GM19193 (cell line): ENCODE measurements around the gene C6orf120.

Source experiments
- POLR2A ChIP-seq: IDR thresholded peaks from 4 replicates; pipeline ENCODE4 v1.6.1; 2011; ENCODE audit not compliant: insufficient read depth, insufficient read length; ENCODE audit errors: extremely low read depth

The C6orf120 gene

DNA sequence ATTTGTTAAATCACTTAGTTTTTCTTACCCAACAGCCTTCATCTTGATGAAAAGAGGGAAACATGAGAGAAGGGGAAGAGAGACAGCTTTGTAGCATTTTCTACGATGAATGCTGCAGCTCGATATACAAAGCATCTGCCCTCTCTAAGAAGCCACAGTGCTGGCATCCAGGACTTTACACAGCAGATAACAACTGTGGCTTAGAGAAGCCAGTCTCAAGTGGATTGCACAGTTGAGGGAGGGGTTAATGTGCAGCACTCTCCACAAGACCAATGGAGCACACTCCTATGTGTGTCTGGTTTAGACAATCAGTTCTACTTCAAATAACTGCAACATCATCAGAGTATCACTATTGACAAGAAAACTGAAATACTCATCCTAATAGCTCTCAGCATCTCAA lies 5.8 kb downstream of the C6orf120 start:
- TF ChIP-seq POLR2A: no peak

DNA sequence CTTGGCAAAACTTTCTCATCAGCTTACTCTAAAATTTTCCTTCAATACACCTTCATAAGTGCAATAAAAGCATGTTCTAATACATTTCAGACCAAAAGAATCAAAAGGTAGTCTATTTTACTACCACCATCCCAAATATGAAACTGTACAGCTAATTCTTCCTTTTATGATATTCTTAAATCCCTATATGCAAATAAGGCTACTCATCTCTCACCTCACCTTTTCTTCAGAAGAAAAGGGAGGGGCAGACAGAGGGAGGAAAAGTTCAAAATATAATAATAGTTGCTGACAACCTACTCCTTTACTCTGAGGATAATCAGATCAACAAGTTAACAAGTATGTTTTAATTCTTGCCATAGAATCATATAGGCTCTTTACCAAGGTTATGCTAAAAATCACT lies 7.4 kb downstream of the C6orf120 start:
- no peak for TF ChIP-seq POLR2A

DNA sequence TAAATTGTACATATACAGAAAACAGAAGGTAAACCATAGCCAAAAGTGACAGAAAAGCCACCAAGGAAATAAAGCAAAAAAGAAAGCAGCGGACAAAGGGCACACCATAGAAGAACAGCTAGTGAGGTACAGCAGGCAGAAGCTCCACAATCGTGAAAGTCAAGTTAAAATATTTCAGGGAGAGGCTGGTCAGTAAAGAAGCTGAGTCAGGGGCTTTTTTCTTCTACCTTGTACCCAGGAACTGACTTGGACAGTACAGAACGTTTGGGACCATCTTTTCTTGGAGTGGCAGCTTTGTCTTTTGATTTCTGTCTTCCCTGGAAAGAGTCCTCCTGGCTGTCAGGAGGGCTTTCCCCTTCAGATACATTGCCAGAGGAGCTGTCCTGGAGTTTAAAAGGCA lies 8.1 kb downstream of the C6orf120 start:
- no peak for TF ChIP-seq POLR2A

DNA sequence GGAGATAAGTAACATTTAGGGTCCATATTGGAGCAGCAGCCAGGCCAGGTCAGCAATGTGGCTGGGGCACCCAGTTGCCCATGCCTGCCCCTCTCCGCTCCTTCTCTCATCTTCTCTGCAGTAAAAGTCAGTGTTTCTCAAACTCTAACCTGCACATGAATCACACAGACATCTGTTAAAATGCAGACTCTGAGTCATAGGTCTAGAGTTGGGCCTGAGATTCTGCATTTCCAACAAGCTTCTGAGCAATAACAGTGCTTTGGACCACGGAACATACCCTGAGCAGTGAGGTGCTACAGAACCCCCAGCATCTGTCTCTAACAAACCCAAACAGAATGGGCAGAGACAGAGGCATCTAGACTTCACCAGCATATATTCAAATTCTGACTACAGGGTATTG lies 12.3 kb downstream of the C6orf120 start:
- no peak for TF ChIP-seq POLR2A

DNA sequence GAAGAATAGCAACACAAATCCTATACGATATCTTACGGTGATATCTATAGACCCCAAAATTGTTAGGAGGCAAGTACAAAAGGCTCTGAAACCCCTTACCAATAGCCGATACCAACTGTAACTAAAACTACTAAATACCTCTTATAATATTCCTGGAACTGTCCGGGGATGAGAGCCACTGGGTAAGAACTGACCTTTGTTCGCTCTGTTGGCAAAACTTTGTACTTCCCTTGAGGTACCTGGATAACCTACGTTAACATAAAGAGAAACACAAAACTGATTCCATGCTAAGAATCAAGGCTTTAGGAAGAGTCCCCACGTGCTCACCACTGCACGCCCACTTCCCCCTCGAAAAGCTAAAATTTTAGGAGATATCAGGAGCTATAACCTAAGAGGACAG lies 12.7 kb downstream of the C6orf120 start:
- no peak for TF ChIP-seq POLR2A

DNA sequence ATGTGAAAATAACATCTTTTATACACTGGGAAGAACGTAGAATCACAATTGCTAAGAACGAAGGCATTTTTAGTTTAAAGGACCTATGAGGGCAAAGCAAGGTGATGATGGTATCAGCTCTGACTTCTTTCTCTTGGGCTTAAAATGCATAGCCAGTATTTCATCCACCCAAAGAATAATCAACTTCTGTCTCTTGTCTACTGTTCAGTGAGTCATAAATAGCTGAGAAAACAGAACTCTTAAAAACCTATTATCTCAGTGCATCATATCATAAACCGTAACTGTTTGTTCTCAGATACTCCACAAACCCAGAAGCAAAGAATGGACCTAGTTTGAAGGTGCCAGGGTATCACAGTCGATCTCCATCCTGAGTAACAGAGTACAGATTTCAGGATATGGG lies 17.2 kb downstream of the C6orf120 start:
- TF ChIP-seq POLR2A: no peak

DNA sequence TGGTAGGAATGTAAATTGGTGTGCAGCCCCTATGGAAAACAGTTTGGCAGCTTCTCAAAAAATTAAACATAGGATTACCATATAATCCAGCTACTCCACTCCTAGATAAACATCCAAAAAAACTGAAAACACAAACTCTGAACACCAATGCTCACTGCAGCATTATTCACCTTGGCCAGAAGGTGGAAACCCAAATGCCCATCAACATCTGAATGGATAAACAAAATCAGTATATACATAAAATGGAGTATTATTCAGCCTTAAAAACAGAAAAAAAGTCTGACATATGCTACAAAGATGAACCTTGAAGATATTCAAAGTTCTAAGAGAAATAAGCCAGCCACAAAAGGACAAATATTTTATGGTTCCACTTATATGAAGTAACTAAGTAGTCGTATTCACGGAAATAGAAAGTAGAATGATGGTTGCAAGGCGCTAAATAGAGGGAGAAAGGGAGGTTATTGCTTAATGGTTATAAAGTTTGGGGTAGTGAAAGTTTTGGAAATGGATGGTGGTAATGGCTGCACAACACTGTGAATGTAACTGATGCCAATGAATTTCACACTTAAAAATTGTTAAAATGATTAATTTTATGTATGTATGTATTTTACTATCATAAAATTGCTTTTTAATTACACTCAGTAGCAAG lies 18.4 kb downstream of the C6orf120 start:
- TF ChIP-seq POLR2A: no peak

DNA sequence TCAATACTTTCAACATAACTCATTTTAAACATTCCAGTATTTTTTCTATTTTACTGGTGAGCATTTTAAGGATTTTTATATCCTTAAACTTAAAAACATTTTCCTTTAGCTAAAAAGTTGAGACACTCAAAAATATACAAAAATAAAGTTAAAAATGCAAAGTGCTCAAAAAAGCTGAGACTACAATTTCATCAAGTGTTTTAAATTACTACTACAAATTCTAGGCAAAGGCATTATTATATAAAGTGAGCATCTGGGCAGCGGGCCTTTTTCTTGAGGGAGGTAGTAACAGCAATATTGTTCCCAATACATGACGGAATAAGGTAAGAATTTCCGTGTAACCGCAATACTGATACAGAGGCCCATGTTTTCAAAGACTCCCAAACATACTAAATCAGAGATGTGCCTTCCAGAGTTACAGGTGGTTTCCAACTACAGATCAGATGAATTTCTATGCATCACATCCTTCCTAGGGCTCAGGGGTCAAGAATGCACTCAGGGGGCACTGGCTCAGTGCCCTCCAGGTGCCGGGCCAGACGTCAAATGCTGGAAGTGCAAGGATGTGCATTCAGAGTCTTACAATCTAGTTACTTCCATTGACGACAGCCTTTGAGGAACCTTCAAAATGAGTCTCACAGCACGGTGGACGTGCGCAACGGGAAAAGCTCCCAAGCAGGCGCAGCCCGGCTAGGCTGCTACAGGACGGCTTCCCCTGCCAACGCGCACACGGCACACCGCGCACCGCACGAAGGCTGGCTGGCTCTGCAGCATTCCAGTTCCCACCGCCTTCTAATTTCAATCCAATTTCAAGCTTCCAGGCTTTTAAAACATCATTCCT lies 20.7 kb downstream of the C6orf120 start:
- no peak for TF ChIP-seq POLR2A

DNA sequence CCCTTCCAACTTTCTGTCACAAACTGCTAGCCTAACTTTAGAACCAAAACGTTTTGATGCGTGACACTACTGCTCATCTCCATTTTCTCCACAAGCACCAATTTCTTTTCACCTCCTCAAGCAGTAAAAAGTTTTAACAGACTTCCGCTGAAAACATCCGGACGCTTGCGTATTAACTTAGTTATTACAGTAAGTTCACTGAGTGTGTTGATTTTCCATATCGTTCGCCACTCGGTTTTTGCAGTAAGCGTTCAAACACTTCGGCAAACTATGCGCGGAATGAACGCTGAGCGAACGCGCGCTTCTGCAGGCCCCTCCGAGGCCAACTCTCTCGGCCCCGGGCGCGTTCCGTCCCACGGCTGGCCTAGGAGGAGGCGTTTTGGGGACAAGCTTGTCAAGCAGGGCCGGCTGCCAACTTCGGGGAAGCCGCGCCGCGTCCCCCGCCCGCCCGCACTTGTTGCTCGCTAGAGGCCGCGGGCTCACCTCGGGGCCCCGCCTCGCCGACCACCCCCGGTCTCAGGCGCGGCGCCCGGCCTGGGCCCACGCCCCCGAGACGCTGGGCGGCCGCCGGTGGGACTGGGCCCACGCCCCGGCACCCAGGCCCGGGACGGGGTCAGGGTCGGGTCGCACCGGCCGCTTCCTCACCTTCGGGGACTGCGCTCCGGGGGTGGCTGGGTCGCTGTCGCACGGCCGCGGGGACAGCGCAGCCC lies 21.4 kb downstream of the C6orf120 start:
- TF ChIP-seq POLR2A: no peak

DNA sequence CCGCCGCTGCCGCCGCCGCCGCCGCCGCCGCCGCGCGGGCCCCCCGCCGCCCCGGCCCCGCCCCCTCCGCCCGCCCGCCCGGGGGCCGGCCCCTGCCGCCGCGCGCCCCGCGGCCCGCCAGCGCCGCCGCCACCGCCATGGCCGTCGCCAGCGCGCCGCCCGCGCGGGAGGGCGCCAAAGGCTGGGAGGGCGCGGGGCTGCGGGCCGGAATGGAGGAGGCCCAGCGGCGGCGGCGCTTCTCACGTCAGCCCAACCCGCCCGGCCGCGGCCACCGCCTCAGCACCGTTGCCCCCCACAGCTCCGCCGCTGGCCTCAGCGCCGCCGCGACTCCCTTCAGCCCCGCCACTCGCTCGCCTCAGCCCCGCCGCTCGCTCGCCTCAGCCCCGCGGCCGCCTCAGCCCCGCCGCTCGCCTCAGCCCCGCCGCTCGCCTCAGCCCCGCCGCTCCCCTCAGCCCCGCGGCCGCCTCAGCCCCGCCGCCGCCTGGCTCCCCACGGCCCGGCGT lies 22.1 kb downstream of the C6orf120 start:
- TF ChIP-seq POLR2A: peak; percentile 14

DNA sequence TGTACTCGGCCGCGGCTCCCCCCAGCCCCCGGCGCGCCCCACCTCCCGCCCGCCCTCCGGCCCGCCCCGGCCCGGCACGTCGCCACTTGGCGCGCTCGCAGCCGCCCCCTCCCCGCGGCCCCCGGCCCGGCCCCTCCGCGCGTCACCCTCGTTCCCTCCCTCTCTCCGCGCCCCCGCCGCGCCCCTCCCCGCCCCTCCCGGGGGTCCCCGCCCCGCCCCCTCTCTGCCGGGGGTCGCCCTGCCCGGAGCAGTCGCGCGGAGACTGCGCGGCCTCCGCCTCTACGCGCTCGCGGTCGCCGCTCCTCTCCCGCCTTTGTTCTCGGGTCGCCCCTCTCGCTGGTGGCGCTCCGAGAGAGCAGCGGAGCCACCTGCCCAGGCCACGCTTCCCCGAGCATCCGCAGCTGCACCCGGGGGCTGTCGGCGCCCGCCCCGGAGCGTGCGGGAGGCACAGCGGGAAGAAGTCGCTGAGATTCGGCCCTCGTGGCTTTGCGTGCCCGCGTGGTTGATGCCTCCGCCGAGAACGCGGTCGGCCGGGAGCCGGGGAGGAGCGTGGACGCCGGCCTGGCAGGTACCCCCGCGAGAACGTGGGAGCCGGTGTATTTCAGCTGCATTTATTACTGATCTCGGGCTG lies 22.7 kb downstream of the C6orf120 start, which contains the start of gene PHF10:
TSS of gene PHF10 (minus strand) at position 7 of the 631 bp plus-strand sequence. CDS start 569 bp downstream, outside the sequence.
- TF ChIP-seq POLR2A: peak; percentile 39

DNA sequence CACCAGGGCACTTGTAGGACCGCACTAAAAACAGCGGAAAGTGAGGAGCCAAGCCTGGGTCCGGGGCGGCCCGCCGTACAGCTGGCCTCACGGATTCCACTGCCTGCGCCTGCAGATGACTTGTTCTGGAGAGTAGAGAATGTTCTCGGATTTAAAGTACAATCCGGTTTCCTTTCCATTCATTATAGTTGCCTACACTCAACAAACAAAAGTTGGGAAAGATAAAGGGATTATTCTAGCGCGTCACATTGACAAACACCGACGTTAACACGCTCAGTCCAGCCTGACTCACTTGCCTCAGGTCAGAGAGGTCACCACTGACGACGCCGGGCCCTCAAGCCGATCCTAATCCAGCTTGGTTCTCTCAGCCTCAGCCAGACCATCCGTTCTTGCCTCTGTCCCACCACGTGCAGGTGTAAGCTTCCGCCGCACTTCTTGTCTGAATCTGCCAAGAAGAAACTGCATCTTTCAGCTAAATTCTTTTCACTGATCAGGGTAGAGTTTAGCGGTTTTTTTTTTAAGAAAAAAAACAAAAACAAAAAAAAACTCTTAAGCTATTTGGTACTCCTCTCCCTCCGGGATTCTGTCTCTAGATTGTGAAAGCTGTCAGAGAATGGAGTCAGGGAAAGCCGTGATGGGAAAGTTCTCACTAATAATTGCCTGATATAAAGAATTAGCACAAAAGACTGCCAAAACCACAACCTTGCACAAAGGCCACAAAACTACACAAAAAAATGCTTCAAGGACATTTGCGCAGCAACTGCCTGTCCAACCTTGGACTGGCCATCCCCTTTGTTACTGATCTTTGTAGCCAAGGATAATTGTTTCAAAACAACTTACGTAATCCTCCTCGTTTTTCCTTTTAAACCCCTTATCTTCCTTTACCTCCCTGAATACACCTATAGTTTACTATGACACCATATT lies 23.5 kb downstream of the C6orf120 start:
- no peak for TF ChIP-seq POLR2A

DNA sequence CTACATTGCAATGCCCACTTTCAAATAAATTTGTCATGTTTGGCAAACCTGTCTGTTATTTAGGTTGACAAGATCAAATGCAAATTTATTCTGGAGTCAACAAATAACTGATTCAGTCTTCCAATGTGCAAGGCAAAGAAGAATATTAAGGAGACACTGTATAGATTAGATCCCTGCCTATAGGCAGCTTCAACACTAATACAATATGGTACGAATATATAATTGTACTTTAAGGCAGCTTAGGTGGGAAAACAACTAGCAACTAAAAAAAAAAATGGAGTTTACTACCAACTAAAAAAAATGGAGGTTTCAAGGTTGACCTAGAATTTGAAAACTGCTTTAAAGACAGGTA lies 24.1 kb downstream of the C6orf120 start:
- TF ChIP-seq POLR2A: no peak

DNA sequence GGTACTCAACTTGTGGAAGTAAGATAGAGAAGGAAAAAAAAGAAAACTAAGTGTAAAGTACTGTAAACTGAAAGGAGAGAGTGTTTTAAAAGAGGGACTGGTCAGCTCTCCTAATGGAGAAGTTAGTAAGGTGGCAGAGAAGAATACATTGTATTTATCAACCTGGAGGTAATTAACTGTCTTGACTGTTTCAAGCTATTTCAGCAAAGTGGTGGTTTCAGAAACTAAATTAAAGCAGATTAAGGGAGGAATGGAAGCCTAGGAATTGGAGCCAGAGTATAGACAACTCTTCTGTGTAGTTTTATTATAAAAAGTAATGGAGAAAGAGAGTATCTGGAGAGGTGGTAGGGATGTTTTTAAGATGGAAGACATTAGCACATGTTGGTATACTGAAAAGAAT lies 25.0 kb downstream of the C6orf120 start:
- TF ChIP-seq POLR2A: no peak
